IPS-18c (cell line): ENCODE data around the gene SLC27A6.
"Not testable (repeated sequence)": the region's sequence is repeated elsewhere in the genome, so short reads cannot be mapped to it uniquely, and the experiment has no call there.

Source experiments
- H3K4me3 ChIP-seq: 2 replicates; pipeline ENCODE4 v1.7.0; 2013; ENCODE audit warnings: low read depth, mild to moderate bottlenecking, low read length, moderate library complexity; ENCODE audit not compliant: insufficient read depth
- H3K9me3 ChIP-seq: one replicate; pipeline ENCODE4 v1.6.1; 2013; ENCODE audit warnings: mild to moderate bottlenecking, low read length, moderate library complexity; ENCODE audit not compliant: control insufficient read depth, insufficient read depth

SLC27A6 gene

DNA sequence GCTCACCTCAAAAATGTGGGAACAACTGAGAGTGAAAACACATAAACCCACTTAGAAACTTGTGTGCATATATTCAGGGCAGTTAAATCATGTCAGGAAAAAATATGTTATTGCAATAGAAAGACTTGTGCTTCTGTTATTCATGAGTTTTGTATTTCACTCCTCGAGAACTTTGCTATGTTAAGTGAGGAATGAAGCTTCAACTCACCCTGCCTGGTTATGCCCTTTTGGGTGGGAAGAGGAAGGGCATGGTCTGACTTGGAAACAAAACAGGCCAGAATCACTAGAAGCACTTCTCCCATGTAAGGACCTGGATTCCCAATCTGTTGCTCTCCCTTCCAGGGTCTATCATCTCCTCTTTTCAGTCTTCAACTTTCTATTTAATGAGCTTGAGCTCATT lies 14.5 kb downstream of the SLC27A6 start:
- H3K4me3 ChIP-seq = no peak overlapping the region

DNA sequence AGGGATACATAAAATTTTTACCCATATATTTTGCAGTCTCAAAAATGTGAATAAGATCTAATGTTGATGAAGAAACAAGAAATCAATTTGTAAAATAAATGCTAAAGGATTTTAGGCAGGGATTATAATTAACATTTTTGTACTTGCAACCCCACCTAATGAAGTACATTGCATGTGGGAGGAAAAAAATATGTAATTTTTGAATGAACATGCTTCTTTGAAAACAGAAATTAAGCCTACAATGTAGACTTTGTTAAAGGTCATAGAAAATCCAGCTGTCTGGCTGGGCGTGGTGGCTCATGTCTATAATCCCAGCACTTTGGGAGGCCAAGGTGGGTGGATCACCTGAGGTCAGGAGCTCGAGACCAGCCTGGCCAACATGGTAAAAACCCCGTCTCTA lies 15.6 kb downstream of the SLC27A6 start:
- H3K4me3 ChIP-seq = no peak overlapping the region
- no peaks in the 10 kb centered on the region for H3K9me3 ChIP-seq

More for the DNA sequence above, 14.5 kb downstream of the SLC27A6 start:
- H3K9me3 ChIP-seq = no peaks in the 10 kb centered on the region

DNA sequence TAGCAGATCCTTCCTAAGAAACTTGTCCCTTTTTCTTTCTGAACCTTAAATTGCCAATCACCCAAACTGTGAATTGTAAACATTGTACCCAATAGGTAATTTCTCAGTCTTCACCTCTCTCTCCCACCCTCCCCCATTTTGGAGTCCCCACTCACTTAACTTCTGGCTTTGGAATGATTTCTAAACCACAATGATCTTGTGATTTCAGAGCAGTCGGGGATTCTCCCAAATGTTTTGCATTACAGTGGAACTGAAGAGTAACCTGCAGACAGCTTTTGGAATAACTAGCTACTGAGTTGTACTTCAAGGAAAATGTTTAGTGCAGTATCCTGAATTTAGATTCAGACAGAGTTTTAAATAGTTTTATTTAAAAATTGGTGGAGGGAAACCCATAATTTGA lies 19.2 kb downstream of the SLC27A6 start:
- Histone ChIP-seq H3K4me3 (no peak overlapping the region), H3K9me3 (no peaks in the 10 kb centered on the region)

DNA sequence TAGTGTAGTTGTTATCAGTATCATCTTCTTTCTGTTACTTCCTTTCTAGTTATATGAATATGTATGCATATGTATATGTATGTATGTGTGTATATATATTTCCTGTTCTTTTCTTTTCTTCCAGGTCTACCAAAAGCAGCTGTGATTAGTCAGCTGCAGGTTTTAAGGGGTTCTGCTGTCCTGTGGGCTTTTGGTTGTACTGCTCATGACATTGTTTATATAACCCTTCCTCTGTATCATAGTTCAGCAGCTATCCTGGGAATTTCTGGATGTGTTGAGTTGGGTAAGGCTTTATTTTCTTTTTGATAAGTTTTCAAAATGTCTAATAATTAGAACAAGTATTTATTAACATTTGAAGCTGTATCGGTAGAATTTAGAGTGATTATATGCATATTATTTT lies 23.2 kb downstream of the SLC27A6 start:
- H3K4me3 ChIP-seq = no peak overlapping the region
- no peaks in the 10 kb centered on the region for H3K9me3 ChIP-seq

DNA sequence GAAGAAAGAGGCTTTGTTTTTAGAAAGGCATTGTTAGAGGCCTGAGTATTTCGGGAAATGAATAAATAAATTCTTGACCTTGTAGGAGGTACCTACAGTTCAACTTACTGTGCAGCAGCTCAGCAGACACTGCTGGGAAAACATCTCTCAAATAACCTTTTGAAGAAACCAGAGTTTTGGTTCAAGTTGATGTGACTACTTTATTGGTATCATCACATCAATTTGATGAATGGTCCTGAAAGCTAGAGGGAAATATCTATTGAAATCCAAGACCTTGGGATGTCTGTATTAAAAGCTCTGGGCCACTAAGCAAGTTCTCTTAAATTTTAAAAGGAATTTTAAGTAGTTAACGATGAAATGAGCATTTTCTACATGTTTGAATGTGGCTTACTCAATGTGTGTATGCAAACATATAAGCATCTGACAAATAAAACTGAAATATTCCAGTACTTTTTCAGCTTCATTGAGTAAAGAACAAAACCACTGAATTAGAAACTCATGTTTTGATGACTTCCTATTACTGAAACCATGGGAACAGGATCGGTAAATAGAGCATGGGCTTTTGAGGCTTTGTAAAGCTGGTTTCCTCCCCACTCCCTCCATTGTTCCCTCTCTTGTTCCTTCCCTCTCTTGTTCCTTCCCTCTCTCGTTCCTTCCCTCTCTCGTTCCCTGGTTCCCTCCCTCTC lies 36.7 kb downstream of the SLC27A6 start:
- no peak overlapping the region for H3K4me3 ChIP-seq

DNA sequence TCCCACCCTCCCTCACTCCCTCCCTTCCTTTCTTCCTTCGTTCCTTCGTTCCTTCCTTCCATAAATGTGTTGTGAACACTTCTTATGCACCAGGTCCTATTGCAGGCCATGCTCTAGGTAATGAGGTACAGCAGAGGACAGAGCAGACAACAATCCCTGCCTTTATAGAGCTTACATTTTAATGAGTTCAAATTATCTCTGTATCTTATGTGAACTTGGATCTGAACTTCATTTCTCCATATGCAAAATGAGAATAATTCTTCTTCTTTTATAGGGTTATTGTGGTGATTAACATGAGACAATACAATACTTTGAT lies 37.2 kb downstream of the SLC27A6 start:
- Histone ChIP-seq H3K9me3 (no peaks in the 10 kb centered on the region), H3K4me3 (no peak overlapping the region)

More for the DNA sequence above, 36.7 kb downstream of the SLC27A6 start:
- no peaks in the 10 kb centered on the region for H3K9me3 ChIP-seq

DNA sequence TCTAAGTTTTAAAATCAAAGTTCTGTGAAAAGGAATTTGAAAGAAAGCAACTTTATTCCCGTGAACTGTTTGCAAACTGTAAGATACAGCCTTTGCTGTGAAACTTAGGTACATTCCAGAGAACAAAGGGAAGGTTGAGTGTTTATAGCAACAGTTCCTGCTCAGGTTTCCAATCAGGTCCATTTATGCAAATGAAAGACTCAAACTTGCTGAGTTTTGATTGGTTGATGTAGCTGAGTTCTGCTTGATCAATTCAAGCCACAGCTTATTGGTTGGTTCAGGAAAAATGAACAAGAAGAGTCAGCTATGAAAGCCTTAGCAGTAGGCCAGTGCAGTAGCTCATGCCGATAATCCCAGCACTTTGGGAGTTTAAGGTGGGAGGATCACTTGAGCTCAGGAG lies 37.9 kb downstream of the SLC27A6 start:
- no peaks in the 10 kb centered on the region for H3K9me3 ChIP-seq
- H3K4me3 ChIP-seq = no peak overlapping the region; the same call in 1 of the 2 replicates

DNA sequence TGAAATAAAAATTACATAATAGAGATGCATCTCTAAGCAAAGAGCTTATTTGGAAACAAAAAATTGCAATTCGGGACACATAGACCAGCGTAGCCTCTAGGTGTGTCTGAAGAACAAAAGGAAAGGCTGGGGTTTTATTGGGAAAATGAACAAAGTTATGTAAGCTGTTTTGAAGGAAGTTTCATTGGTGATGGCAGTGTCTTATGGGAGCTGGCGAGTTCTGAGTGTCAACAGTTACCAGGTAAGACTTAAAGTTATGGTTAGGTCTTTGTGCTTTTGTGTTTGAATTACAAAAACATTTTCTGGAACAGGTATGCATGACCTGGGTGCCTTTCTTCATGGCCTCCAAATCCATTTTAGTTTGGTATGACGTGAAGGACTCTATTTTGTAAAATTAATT lies 48.9 kb downstream of the SLC27A6 start:
- no peaks in the 10 kb centered on the region for H3K9me3 ChIP-seq
- no peak overlapping the region for H3K4me3 ChIP-seq

DNA sequence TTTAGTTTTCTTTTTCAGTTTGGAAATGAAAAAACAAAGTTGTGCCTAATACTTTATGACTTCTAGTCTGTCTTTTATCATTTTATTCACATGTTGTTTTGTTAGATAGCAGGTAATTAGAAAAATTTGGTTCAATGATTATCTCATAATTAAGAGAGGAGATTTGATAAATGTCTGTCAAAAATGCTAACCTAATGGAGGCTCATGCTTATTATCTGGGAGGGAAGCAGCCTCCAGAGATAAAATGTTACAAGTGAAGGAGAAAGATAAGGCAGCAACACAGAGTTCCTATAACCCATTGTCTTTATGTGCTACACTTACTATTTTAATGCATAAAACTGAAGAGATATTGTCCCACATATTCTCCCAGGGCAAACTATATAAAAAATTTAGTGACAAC lies 53.5 kb downstream of the SLC27A6 start:
- no peaks in the 10 kb centered on the region for H3K9me3 ChIP-seq
- H3K4me3 ChIP-seq = no peak overlapping the region

DNA sequence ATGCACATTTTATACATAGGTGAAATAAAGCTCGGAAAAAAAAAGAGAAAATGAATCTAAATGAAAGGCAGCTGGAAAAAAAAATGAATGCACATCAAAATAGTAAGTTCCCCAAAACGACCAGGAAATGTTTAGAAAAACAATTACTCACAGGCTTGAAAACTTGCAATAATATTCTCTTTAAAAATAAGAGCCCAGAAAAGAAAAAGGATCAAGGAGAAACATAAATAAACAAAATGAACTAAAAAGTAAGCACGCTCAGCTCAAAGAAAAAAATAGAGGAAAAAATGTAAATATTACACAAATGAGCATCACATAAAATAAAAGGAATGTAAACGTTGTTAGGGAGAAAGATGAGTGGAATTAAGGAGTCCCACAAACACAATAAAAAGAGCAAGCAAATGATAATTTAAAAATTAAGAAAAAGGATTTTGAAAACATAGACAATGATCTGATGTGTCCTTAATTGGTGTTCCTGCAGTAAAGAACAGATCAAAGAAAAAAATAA lies 54.2 kb downstream of the SLC27A6 start:
- Histone ChIP-seq H3K4me3 (no peak overlapping the region), H3K9me3 (no peaks in the 10 kb centered on the region)

DNA sequence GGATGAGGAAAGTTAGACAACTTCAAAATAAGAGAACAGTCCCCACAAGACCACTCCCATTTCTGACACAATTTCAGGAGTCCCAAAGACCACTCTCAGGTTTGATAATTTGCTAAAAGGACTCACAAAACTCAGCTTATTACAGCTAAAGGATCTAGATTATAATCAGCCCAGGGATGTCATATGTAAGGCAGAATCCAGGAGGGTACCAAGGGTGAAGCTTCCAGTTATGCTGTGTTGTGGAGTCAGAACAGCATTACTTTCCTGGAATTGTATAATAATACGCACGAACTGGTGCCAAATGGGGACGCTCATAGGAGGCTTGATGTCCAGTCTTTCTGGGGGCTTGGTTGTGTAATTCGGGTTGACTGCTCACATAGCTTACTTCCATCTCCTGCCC lies 55.4 kb downstream of the SLC27A6 start:
- Histone ChIP-seq H3K9me3 (no peaks in the 10 kb centered on the region), H3K4me3 (no peak overlapping the region)

DNA sequence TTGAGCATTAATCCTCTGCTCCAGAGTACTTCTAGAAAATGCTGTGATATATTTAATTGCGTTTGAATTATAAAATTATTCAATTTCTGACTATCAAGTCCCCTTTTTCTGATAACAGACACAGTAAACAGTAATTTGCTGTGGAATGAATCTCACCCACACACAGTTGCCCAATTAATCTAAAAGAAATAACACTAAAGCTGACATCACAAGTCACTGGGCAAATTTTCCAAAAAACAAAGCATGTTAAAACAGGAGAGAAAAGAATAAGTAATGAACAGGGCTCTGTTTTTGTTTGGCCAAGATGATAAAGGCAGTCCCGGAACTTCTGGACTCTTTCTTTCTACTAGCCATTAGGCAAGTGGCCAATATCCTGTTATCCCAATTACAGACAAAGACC lies 56.5 kb downstream of the SLC27A6 start:
- H3K4me3 ChIP-seq = no peak overlapping the region
- no peaks in the 10 kb centered on the region for H3K9me3 ChIP-seq

DNA sequence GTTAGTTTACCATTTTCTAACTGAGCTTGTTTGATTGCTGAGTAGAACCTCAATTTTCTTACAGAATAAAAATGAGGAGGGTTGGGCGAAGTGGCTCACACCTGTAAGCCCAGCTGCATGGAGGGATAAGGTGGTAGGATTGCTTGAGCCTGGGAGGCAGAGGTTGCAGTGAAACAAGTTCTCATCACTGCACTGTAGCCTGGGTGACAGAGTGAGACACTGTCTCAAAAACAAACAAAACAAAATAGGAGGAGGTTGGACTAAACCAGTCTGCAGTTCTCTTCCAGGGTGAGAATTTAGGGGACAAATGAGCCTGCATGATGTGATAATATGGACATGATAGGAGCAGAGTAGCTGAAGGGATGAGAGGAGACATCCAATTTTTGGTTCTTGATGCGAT lies 57.3 kb downstream of the SLC27A6 start:
- H3K9me3 ChIP-seq = no peaks in the 10 kb centered on the region
- H3K4me3 ChIP-seq = no peak overlapping the region

DNA sequence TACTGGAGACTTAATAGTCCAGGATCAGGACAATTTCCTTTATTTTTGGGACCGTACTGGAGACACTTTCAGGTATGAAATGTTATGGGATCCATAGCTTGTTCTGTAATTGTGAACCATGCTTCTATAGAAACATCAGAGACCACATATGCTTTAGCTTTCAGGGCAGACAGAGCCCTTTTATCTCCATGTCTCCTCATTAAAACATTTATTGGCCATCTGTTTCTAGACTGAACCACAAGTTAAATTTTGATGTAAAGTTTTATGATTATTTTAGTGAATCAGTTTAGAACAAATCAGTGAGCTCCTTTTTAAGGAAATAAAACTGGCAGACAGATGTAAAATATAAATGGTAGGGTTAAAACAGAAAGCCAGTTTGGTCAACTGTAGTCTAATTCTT lies 62.0 kb downstream of the SLC27A6 start:
- no peak overlapping the region for H3K4me3 ChIP-seq
- H3K9me3 ChIP-seq = no peaks in the 10 kb centered on the region

DNA sequence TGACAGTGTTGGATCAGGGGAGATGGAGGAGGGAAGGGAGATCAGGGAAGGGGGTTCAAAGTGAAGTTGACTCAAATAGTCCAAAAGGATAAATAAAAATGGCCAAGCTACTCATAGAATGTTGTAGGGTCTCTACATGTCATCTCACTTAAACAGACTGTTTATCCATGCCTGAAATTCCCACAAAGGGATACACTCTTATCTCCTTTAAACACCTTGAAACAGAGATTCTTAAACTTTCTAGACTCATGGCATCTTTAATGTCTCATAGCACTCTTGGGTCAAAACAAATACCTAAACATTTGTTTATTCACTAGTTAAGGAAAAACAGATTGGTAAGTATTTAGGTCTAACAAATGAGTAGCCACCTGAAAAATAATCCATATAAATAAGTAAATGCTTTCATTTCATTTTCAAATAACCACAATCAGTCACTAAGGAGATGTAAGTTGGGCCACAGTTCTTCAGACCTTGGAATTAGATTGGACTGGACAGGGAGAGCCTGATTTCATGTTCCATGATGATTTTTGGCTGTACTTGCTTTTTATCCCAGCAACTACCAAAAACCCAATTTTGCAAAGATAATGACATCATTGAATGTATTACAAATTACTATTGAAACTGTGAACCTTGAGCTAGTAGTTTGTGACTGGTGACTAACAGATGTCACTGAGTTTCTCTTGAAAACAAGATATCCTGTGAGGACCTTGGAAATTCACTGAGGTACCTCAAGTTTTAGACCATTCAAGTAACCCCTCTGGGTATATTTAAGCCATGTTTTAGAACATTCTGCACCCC lies 66.8 kb downstream of the SLC27A6 start:
- H3K4me3 ChIP-seq = no peak overlapping the region
- H3K9me3 ChIP-seq = no peaks in the 10 kb centered on the region

DNA sequence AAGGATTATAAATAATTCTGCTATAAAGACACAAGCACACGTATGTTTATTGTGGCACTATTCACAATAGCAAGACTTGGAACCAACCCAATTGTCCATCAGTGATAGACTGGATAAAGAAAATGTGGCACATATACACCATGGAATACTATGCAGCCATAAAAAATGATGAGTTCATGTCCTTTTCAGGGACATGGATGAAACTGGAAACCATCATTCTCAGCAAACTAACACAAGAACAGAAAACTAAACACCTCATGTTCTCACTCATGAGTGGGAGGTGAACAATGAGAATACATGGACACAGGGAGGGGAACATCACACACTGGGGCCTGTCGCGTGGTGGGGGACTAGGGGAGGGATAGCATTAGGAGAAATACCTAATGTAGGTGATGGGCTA lies 71.0 kb downstream of the SLC27A6 start:
- not testable (repeated sequence) for H3K4me3 ChIP-seq, H3K9me3 ChIP-seq

DNA sequence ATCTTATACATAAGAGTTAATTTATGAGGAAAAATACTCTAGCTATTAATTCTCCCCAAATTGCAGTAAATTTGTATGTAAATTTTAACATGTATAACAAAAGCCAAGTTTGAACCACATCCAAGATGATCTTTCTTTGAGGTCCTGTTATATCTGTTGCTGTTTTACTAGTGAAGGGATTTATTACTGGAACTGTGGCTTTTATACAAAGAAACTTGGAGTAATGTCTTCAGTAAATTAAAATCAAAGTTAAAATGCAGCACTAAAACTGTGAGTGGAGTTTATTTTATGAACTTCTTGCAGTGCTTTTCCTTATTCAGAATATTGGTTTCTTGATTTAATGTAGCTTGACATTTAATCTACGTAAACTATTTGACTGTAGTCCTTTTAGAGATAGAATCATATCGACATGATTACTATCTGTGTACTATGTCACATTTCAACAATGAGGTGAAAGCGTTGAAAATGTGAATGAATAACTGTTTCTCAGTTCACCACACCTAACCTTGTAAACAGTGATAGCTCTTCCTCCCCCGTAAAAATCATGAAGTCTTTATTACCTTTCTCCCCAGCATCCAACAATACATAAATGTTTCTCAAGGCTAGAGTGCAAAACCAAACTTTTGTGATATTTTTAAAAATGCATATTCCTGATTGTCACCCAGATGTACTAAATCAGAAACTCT lies 76.1 kb downstream of the SLC27A6 start:
- Histone ChIP-seq H3K9me3 (peaks cover 2% of the 10 kb centered on the region), H3K4me3 (no peak overlapping the region)

DNA sequence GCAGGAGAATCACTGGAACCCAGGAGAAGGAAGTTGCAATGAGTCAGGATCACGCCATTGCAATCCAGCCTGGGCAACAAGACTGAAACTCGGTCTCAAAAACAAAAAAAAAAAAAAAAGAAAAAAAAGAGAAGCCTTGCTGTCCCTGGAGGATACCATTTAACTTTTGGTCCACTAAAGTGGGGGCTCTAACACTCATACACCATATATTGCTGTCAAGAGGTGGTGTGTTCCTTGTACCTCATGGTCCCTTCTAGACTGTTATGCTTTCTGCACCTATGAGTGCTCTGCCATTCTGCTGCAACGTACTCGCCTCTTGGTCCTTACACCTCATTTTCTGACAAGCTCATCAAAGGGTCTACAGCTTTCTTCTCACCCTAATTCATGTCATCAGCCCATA lies 77.0 kb downstream of the SLC27A6 start:
- H3K4me3 ChIP-seq = no peak overlapping the region

More for the DNA sequence above, 77.0 kb downstream of the SLC27A6 start:
- H3K9me3 ChIP-seq = peaks cover 2% of the 10 kb centered on the region
